WTC11 (cell line): ENCODE data around the gene PHTF1. TPM values are rescaled to one million over a fixed set of nuclear protein-coding genes. Genes with fewer than 3 reads are reported as not detected.

Source experiments
- ATAC-seq: fragments of 200-7000 bp; cut with Tn5 transposase; 2 replicates; pipeline ENCODE4 v1.10.0; 2021; ENCODE audit warnings: mild to moderate bottlenecking, moderate library complexity
- CTCF ChIA-PET: fragments of 300-600 bp; sonication (Branson Sonifier 250); formaldehyde crosslinking; loops from one replicate; lab custom pipeline; 2021; ENCODE audit warnings: antibody characterized with exemption; lab: Charles Lee
- POLR2A ChIA-PET: fragments of 350-600 bp; sonication (Branson Sonifier 250); formaldehyde crosslinking; loops from one replicate; lab custom pipeline; 2021; ENCODE audit warnings: antibody characterized with exemption; lab: Charles Lee
- DNase-seq: peaks from one replicate; pipeline ENCODE4 v3.0.0; 2021; ENCODE audit warnings: low spot score
- H3K27ac Mint-ChIP-seq: 2 replicates; pipeline ENCODE4 v1.8.0; 2021; ENCODE audit warnings: mixed read lengths
- H3K27me3 Mint-ChIP-seq: 2 replicates; pipeline ENCODE4 v1.8.0; 2021; ENCODE audit warnings: low read depth, mild to moderate bottlenecking, moderate library complexity, mixed read lengths
- H3K36me3 Mint-ChIP-seq: 2 replicates; pipeline ENCODE4 v1.8.0; 2021; ENCODE audit warnings: mixed read lengths
- H3K4me1 Mint-ChIP-seq: 2 replicates; pipeline ENCODE4 v1.8.0; 2022; ENCODE audit warnings: mixed read lengths
- H3K4me3 Mint-ChIP-seq: 2 replicates; pipeline ENCODE4 v1.8.0; 2021; ENCODE audit warnings: mild to moderate bottlenecking, moderate library complexity, mixed read lengths
- H3K9me3 Mint-ChIP-seq: 2 replicates; pipeline ENCODE4 v1.8.0; 2021; ENCODE audit warnings: mixed read lengths
- ARID4B ChIP-seq: sonication (generic); formaldehyde crosslinking; IDR thresholded peaks from 2 replicates; pipeline ENCODE4 v1.8.0; 2023; ENCODE audit warnings: missing genetic modification reagents, mild to moderate bottlenecking, borderline replicate concordance
- CREB1 ChIP-seq: sonication (generic); formaldehyde crosslinking; IDR thresholded peaks from 2 replicates; pipeline ENCODE4 v1.8.0; 2023; ENCODE audit warnings: mild to moderate bottlenecking, missing genetic modification reagents
- E2F1 ChIP-seq: sonication (generic); formaldehyde crosslinking; IDR thresholded peaks from 2 replicates; pipeline ENCODE4 v1.8.0; 2022; ENCODE audit warnings: mild to moderate bottlenecking, missing genetic modification reagents
- E2F5 ChIP-seq: sonication (generic); formaldehyde crosslinking; IDR thresholded peaks from 2 replicates; pipeline ENCODE4 v1.8.1; 2022; ENCODE audit warnings: mild to moderate bottlenecking, moderate library complexity, missing genetic modification reagents
- ERG ChIP-seq: fragments of 250-450 bp; sonication (Bioruptor Pico); IDR thresholded peaks from 2 replicates; pipeline ENCODE4 v1.8.0; 2021; ENCODE audit warnings: mild to moderate bottlenecking
- FOXP4 ChIP-seq: sonication (generic); formaldehyde crosslinking; IDR thresholded peaks from 2 replicates; pipeline ENCODE4 v1.8.0; 2022; ENCODE audit warnings: mild to moderate bottlenecking, missing genetic modification reagents
- GTF2I ChIP-seq: fragments of 250-450 bp; sonication (Bioruptor Pico); conservative IDR thresholded peaks from 2 replicates; pipeline ENCODE4 v1.4.0; 2021; ENCODE audit warnings: mild to moderate bottlenecking
- ZNF423 ChIP-seq: fragments of 250-450 bp; sonication (Bioruptor Pico); IDR thresholded peaks from 2 replicates; pipeline ENCODE4 v2.1.2; 2022; ENCODE audit warnings: mild to moderate bottlenecking, moderate library complexity
- total RNA-seq: library from RNA; stranded (reverse); gene quantifications from 3 replicates; pipeline ENCODE4 v1.2.3, GENCODE V29; 2021

PHTF1 gene
- total RNA-seq, 1 experiment from 2014 or later, result 28.7 TPM

GRCh38 chr1:113797472-113797871 is 38.2 kb upstream of the PHTF1 start:
- H3K36me3 Mint-ChIP-seq, result peaks cover 32% of the 10 kb centered on the region
- POLR2A ChIA-PET, result no interaction called here
- DNase-seq (no peak), ATAC-seq (no peak)
- CTCF ChIA-PET, result no interaction called here
- TF ChIP-seq ARID4B (no peak), E2F1 (CRISPR knock-in tag) (no peak), FOXP4 (no peak), GTF2I (CRISPR knock-in tag) (no peak), ZNF423 (CRISPR knock-in tag) (no peak)
- H3K9me3 Mint-ChIP-seq, result no peaks in the 10 kb centered on the region
- no peaks in the 10 kb centered on the region for H3K27me3 Mint-ChIP-seq
- no peak overlapping the region for H3K4me3 Mint-ChIP-seq
- H3K27ac Mint-ChIP-seq, result no peak overlapping the region
- peaks cover 18% of the 10 kb centered on the region for H3K4me1 Mint-ChIP-seq

GRCh38 chr1:113793878-113794834 is 34.9 kb upstream of the PHTF1 start:
- ChIA-PET POLR2A (no interaction called here), CTCF (no interaction called here)
- Mint-ChIP-seq H3K4me1 (peaks cover 18% of the 10 kb centered on the region), H3K9me3 (no peaks in the 10 kb centered on the region), H3K4me3 (no peak overlapping the region), H3K27ac (no peak overlapping the region), H3K36me3 (peaks cover 32% of the 10 kb centered on the region), H3K27me3 (no peaks in the 10 kb centered on the region)
- no peak for DNase-seq
- TF ChIP-seq ARID4B, result no peak
- no peak for ATAC-seq

GRCh38 chr1:113792986-113793385 is 33.7 kb upstream of the PHTF1 start:
- TF ChIP-seq E2F5 (CRISPR knock-in tag) (no peak), CREB1 (CRISPR knock-in tag) (no peak), ERG (CRISPR knock-in tag) (no peak)
- Mint-ChIP-seq H3K27ac (no peak overlapping the region), H3K36me3 (peaks cover 32% of the 10 kb centered on the region), H3K4me1 (peaks cover 20% of the 10 kb centered on the region), H3K4me3 (no peak overlapping the region), H3K9me3 (no peaks in the 10 kb centered on the region), H3K27me3 (no peaks in the 10 kb centered on the region)
- no peak for DNase-seq
- ChIA-PET POLR2A (interaction anchor here (0.6 kb wide), 2 partner anchors 77 to 707 kb away, joined by 3 to 12 read pairs; no protein-coding TSS in a partner anchor), CTCF (no interaction called here)
- ATAC-seq, result no peak
